Measurements from ENCODE around the gene HOXD12.
A peak's percentile ranks its signal among the peaks of the same experiment; 100 is the strongest.

Gene HOXD12

GRCh38 chr2:176093145-176093897 lies 6.3 kb upstream of the HOXD12 start:
- no peak for ATAC-seq

- ATAC-seq = no peak
These were observed 5.7 kb upstream of the HOXD12 start for GRCh38 chr2:176093898-176094249.

GRCh38 chr2:176094349-176094748 lies 5.2 kb upstream of the HOXD12 start:
- no peak for ATAC-seq

- no peak for ATAC-seq
These were observed 4.2 kb upstream of the HOXD12 start for GRCh38 chr2:176095421-176095820.

GRCh38 chr2:176096243-176096985 lies 3.2 kb upstream of the HOXD12 start:
- no peak for ATAC-seq

GRCh38 chr2:176096986-176097819 lies 2.4 kb upstream of the HOXD12 start:
- peak; percentile 68 to 77 for ATAC-seq

- ATAC-seq = no peak
These were observed 1.7 kb upstream of the HOXD12 start for GRCh38 chr2:176097820-176098365.

- no peak for ATAC-seq
These were observed 1.0 kb upstream of the HOXD12 start for GRCh38 chr2:176098366-176099158.

- ATAC-seq = no peak
These were observed 352 bp upstream of the HOXD12 start for GRCh38 chr2:176099159-176099727.

- ATAC-seq = no peak
These were observed 1.0 kb downstream of the HOXD12 start for GRCh38 chr2:176100547-176101140.

- ATAC-seq = no peak
These were observed 1.7 kb downstream of the HOXD12 start for GRCh38 chr2:176101216-176101830.

- ATAC-seq = no peak
These were observed 2.2 kb downstream of the HOXD12 start for GRCh38 chr2:176101842-176102241.

- no peak for ATAC-seq
These were observed 2.8 kb downstream of the HOXD12 start for GRCh38 chr2:176102309-176102866.

- ATAC-seq = no peak
These were observed 3.6 kb downstream of the HOXD12 start for GRCh38 chr2:176103194-176103593.

GRCh38 chr2:176103742-176104315 lies 4.2 kb downstream of the HOXD12 start:
- no peak for ATAC-seq

- no peak for ATAC-seq
These were observed 4.9 kb downstream of the HOXD12 start for GRCh38 chr2:176104316-176105077.

GRCh38 chr2:176105078-176105729 lies 5.6 kb downstream of the HOXD12 start:
- no peak for ATAC-seq

GRCh38 chr2:176105730-176106580 lies 6.4 kb downstream of the HOXD12 start:
- no peak for ATAC-seq

All from activated CD4-positive, CD25-positive, alpha-beta regulatory T cell treated with anti-CD3 and anti-CD28 coated beads, Interleukin-2, amount 50 U/mL, for 24 hours (primary cell).